Activated naive CD4-positive, alpha-beta T cell treated with anti-CD3 and anti-CD28 coated beads, Interleukin-2, amount 10 ng/mL, durations not matched to agents 7 days and 5 days (primary cell): ENCODE results near the gene METAP1.
"Not testable (repeated sequence)": the region's sequence is repeated elsewhere in the genome, so short reads cannot be mapped to it uniquely, and the experiment has no call there.

ENCODE experiments used
- CTCF ChIA-PET: fragments of 350-600 bp; sonication (Branson Sonifier 250); formaldehyde crosslinking; loops from one replicate; lab custom pipeline; 2021; ENCODE audit warnings: antibody characterized with exemption; lab: Charles Lee
- DNase-seq: peaks from one replicate; pipeline ENCODE4 v3.0.0-alpha.2; 2020
- H3K27ac Mint-ChIP-seq: one replicate; pipeline ENCODE4 v1.8.0; 2021; ENCODE audit warnings: mild to moderate bottlenecking, moderate library complexity, mixed read lengths
- H3K27me3 Mint-ChIP-seq: one replicate; pipeline ENCODE4 v1.8.0; 2021; ENCODE audit warnings: mild to moderate bottlenecking, mixed read lengths
- H3K36me3 Mint-ChIP-seq: one replicate; pipeline ENCODE4 v1.8.0; 2021; ENCODE audit warnings: mixed read lengths
- H3K4me1 Mint-ChIP-seq: one replicate; pipeline ENCODE4 v1.8.0; 2021; ENCODE audit warnings: mixed read lengths
- H3K4me3 Mint-ChIP-seq: one replicate; pipeline ENCODE4 v1.8.0; 2021; ENCODE audit warnings: mild to moderate bottlenecking, moderate library complexity, mixed read lengths
- H3K9me3 Mint-ChIP-seq: one replicate; pipeline ENCODE4 v1.8.0; 2021; ENCODE audit warnings: mixed read lengths

Gene METAP1

GRCh38 chr4:99013884-99014523, 18.5 kb downstream of the METAP1 start:
- Mint-ChIP-seq H3K4me3 (no peak overlapping the region), H3K4me1 (no peaks in the 10 kb centered on the region), H3K27me3 (no peaks in the 10 kb centered on the region), H3K36me3 (peaks cover 53% of the 10 kb centered on the region), H3K9me3 (peaks cover 31% of the 10 kb centered on the region), H3K27ac (no peak overlapping the region)
- DNase-seq, result no peak
- CTCF ChIA-PET, result interaction anchor here (1.2 kb wide), 1 partner anchor 19 kb away, joined by 4 read pairs; the partner anchor contains the start of gene METAP1

- H3K9me3 Mint-ChIP-seq, result peaks cover 25% of the 10 kb centered on the region
- CTCF ChIA-PET, result no interaction called here
- H3K27me3 Mint-ChIP-seq, result no peaks in the 10 kb centered on the region
- H3K36me3 Mint-ChIP-seq, result peaks cover 43% of the 10 kb centered on the region
- no peak overlapping the region for H3K4me3 Mint-ChIP-seq
- no peak for DNase-seq
- H3K4me1 Mint-ChIP-seq, result peaks cover 12% of the 10 kb centered on the region
- no peak overlapping the region for H3K27ac Mint-ChIP-seq
These were observed 25.9 kb downstream of the METAP1 start for GRCh38 chr4:99021386-99021785.

- H3K27me3 Mint-ChIP-seq, result no peaks in the 10 kb centered on the region
- H3K4me3 Mint-ChIP-seq, result no peak overlapping the region
- peaks cover 12% of the 10 kb centered on the region for H3K4me1 Mint-ChIP-seq
- H3K9me3 Mint-ChIP-seq, result peaks cover 25% of the 10 kb centered on the region
- no peak overlapping the region for H3K27ac Mint-ChIP-seq
- H3K36me3 Mint-ChIP-seq, result peaks cover 38% of the 10 kb centered on the region
- CTCF ChIA-PET, result no interaction called here
- no peak for DNase-seq
These were observed 27.0 kb downstream of the METAP1 start for GRCh38 chr4:99022566-99022965.

- H3K27me3 Mint-ChIP-seq, DNase-seq, H3K27ac Mint-ChIP-seq, CTCF ChIA-PET, H3K4me3 Mint-ChIP-seq: not testable (repeated sequence)
- peaks cover 30% of the 10 kb centered on the region for H3K36me3 Mint-ChIP-seq
- peaks cover 12% of the 10 kb centered on the region for H3K4me1 Mint-ChIP-seq
- peaks cover 19% of the 10 kb centered on the region for H3K9me3 Mint-ChIP-seq
These were observed 28.3 kb downstream of the METAP1 start for GRCh38 chr4:99023800-99024251.

- Mint-ChIP-seq H3K36me3 (peaks cover 30% of the 10 kb centered on the region), H3K27me3 (no peaks in the 10 kb centered on the region), H3K4me3 (no peak overlapping the region), H3K9me3 (peaks cover 15% of the 10 kb centered on the region), H3K27ac (no peak overlapping the region), H3K4me1 (peaks cover 17% of the 10 kb centered on the region)
- CTCF ChIA-PET, result no interaction called here
- DNase-seq, result no peak
These were observed 29.2 kb downstream of the METAP1 start for GRCh38 chr4:99024481-99025275.

- Mint-ChIP-seq H3K9me3 (peaks cover 12% of the 10 kb centered on the region), H3K27me3 (no peaks in the 10 kb centered on the region), H3K27ac (no peak overlapping the region), H3K4me3 (no peak overlapping the region), H3K36me3 (peaks cover 28% of the 10 kb centered on the region), H3K4me1 (peaks cover 19% of the 10 kb centered on the region)
- no peak for DNase-seq
- CTCF ChIA-PET, result no interaction called here
These were observed 30.0 kb downstream of the METAP1 start for GRCh38 chr4:99025506-99025905.

GRCh38 chr4:99027304-99027703, 31.8 kb downstream of the METAP1 start:
- Mint-ChIP-seq H3K36me3 (peaks cover 20% of the 10 kb centered on the region), H3K4me3 (no peak overlapping the region), H3K4me1 (peaks cover 19% of the 10 kb centered on the region), H3K27ac (no peak overlapping the region), H3K9me3 (no peaks in the 10 kb centered on the region), H3K27me3 (no peaks in the 10 kb centered on the region)
- DNase-seq, result no peak
- CTCF ChIA-PET, result no interaction called here

- Mint-ChIP-seq H3K9me3 (no peaks in the 10 kb centered on the region), H3K4me1 (peaks cover 19% of the 10 kb centered on the region), H3K36me3 (peaks cover 23% of the 10 kb centered on the region), H3K27ac (no peak overlapping the region), H3K4me3 (no peak overlapping the region), H3K27me3 (no peaks in the 10 kb centered on the region)
- CTCF ChIA-PET, result interaction anchor here (1.3 to 2.1 kb wide), 2 partner anchors 8 to 33 kb away, joined by 3 to 8 read pairs; partner anchors contain the start of gene METAP1
- no peak for DNase-seq
These were observed 32.7 kb downstream of the METAP1 start for GRCh38 chr4:99028187-99028586.

GRCh38 chr4:99029018-99029735, 33.7 kb downstream of the METAP1 start:
- H3K27me3 Mint-ChIP-seq, result no peaks in the 10 kb centered on the region
- no peak overlapping the region for H3K4me3 Mint-ChIP-seq
- no peak for DNase-seq
- H3K27ac Mint-ChIP-seq, result no peak overlapping the region
- CTCF ChIA-PET, result interaction anchor here (0.5 to 2.1 kb wide), 5 partner anchors 9 to 34 kb away, joined by 3 to 8 read pairs (median 3); partner anchors contain the start of gene METAP1
- peaks cover 15% of the 10 kb centered on the region for H3K4me1 Mint-ChIP-seq
- peaks cover 30% of the 10 kb centered on the region for H3K36me3 Mint-ChIP-seq
- no peaks in the 10 kb centered on the region for H3K9me3 Mint-ChIP-seq

GRCh38 chr4:99029852-99030251, 34.3 kb downstream of the METAP1 start:
- H3K27ac Mint-ChIP-seq, result no peak overlapping the region
- H3K4me1 Mint-ChIP-seq, result peaks cover 8% of the 10 kb centered on the region

GRCh38 chr4:99033956-99034355, 38.4 kb downstream of the METAP1 start:
- Mint-ChIP-seq H3K4me1 (peaks cover 6% of the 10 kb centered on the region), H3K36me3 (peaks cover 62% of the 10 kb centered on the region), H3K27me3 (no peaks in the 10 kb centered on the region), H3K9me3 (peaks cover 11% of the 10 kb centered on the region), H3K4me3 (no peak overlapping the region), H3K27ac (no peak overlapping the region)
- CTCF ChIA-PET, result interaction anchor here (1.1 to 2.4 kb wide), 2 partner anchors 22 to 39 kb away, joined by 3 to 6 read pairs; partner anchors contain the start of gene METAP1
- DNase-seq, result no peak

More at GRCh38 chr4:99029852-99030251, 34.3 kb downstream of the METAP1 start:
- H3K27me3 Mint-ChIP-seq, result no peaks in the 10 kb centered on the region
- no peaks in the 10 kb centered on the region for H3K9me3 Mint-ChIP-seq
- CTCF ChIA-PET, result interaction anchor here (0.5 to 2.1 kb wide), 4 partner anchors 10 to 35 kb away, joined by 3 to 8 read pairs (median 4); partner anchors contain the start of gene METAP1
- no peak for DNase-seq
- peaks cover 35% of the 10 kb centered on the region for H3K36me3 Mint-ChIP-seq
- no peak overlapping the region for H3K4me3 Mint-ChIP-seq

GRCh38 chr4:99038213-99038612, 42.7 kb downstream of the METAP1 start:
- no peak for DNase-seq
- Mint-ChIP-seq H3K4me3 (no peak overlapping the region), H3K9me3 (peaks cover 14% of the 10 kb centered on the region), H3K4me1 (peaks cover 12% of the 10 kb centered on the region), H3K36me3 (peaks cover 65% of the 10 kb centered on the region), H3K27me3 (no peaks in the 10 kb centered on the region), H3K27ac (no peak overlapping the region)
- CTCF ChIA-PET, result no interaction called here

- CTCF ChIA-PET, result interaction anchor here (0.8 to 1.4 kb wide), 2 partner anchors 13 to 48 kb away, joined by 3 to 12 read pairs; no protein-coding TSS in a partner anchor
- H3K4me3 Mint-ChIP-seq, result no peak overlapping the region
- DNase-seq, result no peak
These were observed 47.8 kb downstream of the METAP1 start for GRCh38 chr4:99043346-99043745.

GRCh38 chr4:99047710-99048109, 52.2 kb downstream of the METAP1 start:
- Mint-ChIP-seq H3K4me3 (no peak overlapping the region), H3K27ac (peak overlapping the region; percentile 11), H3K27me3 (no peaks in the 10 kb centered on the region), H3K36me3 (peaks cover 71% of the 10 kb centered on the region), H3K4me1 (peaks cover 23% of the 10 kb centered on the region), H3K9me3 (peaks cover 6% of the 10 kb centered on the region)
- CTCF ChIA-PET, result interaction anchor here (0.6 to 1.3 kb wide), 3 partner anchors 8 to 41 kb away, joined by 3 to 7 read pairs (median 3); no protein-coding TSS in a partner anchor
- no peak for DNase-seq

More at GRCh38 chr4:99043346-99043745, 47.8 kb downstream of the METAP1 start:
- peak overlapping the region; percentile 82 for H3K27ac Mint-ChIP-seq
- H3K4me1 Mint-ChIP-seq, result peaks cover 18% of the 10 kb centered on the region
- no peaks in the 10 kb centered on the region for H3K27me3 Mint-ChIP-seq
- H3K9me3 Mint-ChIP-seq, result peaks cover 8% of the 10 kb centered on the region
- peaks cover 68% of the 10 kb centered on the region for H3K36me3 Mint-ChIP-seq
